Activated naive CD4-positive, alpha-beta T cell treated with anti-CD3 and anti-CD28 coated beads, Interleukin-2, amount 50 U/mL, for 16 hours (primary cell): ENCODE measurements around the gene DPP10.

ENCODE experiments used
- DNase-seq: peaks from one replicate; pipeline ENCODE4 v3.0.0-alpha.2; 2020

DPP10 gene

DNA sequence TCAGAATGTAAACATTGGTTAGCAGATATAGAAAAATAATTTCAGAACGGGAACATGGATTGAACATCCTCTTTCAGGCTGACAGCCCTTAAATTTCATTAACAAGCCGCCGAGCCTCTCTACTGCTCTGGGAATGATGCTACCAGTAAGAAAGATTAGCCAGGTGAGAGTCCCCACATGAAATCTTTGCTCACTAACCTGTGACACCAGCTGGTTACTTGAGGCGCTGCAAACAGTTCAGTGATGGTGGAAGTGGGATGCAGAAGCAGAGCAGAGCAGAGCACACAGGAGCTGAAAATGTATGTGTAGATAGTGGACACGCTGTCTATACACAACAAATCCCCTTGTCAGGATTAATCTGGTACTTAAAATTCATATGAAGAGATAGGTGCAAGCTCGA lies 721.1 kb downstream of the DPP10 start:
- DNase-seq, result no peak

DNA sequence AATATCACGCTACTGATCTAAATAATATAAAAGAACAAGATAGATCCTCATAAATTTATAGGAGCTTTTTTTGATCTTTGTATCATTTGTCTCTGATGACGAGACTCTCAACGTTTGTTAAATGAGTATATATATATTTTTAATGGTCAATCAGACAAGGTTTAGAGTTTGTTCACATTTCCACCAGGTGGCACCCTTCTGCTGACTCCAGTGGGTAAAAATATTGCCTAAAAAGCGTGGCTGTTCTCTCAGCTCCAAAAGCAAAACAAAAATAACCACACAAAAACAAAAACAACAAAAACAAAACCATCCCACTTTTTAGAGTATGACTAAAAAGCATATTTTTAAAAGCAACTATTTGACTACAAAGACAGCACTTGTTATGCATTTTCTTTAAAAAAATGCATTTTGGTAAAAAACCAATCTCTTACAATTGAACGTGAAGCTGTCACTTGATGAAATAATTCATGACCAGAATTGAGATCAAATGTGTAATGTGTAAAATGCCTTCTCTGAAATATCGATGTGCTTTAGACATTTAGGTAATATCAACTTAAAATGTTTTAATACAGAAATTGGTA lies 723.2 kb downstream of the DPP10 start:
- no peak for DNase-seq

DNA sequence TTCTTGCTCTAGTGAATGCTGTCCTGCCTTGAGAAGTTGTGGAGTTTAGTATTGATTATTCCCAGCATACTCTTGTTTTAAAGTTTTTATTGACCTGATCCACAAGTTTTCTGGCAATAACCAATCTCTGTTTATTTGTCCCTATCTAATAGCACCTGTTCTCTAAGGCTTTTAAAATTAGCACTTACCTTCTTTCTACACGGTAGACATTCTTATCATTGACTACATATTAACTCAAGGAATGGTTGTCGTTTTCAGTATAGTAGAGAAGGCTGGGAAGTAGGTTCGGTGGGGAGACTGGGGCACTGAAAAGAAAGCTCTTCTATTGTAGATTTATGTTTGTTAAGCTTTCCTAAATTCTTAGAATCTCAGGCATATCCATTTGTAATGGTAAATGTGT lies 726.0 kb downstream of the DPP10 start:
- no peak for DNase-seq

DNA sequence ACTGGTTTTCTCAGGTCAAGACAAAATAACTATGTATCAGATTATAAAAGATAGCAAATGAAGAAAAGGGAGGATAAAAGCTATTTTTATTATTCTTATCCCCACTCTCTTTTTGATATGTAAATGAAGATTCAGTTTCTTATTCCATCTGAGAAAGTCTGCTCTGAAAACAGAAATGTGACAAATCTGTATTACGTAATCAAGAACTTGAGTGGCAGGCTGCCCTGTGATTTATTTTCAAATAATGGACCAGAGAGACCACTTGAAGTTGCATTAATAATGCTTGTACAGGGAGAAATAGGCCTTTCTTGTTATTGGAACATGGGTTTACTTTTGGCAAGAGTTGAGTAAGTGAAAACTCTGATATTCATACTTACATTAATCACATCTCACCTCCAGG lies 727.4 kb downstream of the DPP10 start:
- DNase-seq, result no peak

DNA sequence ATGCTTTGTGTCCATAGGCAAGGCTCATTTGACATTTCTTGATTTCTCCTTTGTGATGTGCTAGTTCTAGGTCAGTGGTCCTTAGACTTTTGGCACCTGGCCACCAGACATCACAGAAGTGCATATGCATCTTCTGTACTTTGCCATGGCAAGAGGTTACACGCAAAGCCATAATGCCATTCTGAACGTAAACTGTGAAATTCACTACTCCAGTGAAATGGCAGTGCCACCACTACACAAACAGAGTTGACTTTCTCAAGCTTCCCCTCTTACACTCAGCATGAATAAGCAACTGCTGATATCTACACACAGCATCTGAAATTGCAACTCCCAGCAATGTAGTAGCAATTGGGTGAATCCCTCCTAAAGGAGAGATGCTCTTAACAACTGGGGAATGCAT lies 729.3 kb downstream of the DPP10 start:
- DNase-seq, result no peak

DNA sequence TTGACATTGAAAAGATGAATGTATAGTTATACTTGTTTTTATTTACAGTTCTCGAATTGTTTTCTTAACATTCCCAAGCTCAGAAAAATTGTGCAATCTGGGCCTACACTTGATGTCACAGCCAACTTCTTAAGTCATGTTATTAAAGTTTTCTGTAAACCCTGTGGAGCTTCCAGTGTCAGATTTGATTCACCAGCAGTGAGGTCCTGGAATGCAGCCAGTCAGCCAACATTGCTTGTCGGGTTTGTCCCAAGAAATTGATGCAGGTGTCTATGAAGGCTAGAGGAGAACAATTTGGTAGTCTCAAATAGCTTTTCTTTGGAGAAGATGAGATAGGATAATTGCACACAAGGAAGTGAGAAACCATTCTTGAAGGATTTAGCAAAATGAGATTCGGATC lies 732.2 kb downstream of the DPP10 start:
- DNase-seq, result no peak

DNA sequence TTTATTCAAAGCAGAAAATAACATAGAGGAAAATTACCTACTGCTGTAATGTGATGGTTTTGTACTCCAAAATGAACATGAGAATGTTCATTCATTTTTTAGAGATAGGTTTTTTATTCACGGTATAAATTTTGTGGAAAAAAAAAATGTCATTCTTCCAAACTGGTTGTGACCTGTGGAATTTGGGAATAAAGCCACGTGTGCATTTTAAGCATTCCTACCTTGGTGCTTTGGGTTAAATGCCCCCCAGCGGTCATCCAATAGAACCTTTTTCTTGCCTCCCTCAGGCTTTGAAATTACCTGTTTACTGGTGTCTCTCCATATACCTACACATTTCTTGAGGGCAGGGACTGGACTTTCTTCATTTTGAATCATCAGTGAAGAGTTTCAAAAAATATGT lies 740.7 kb downstream of the DPP10 start:
- DNase-seq, result no peak

DNA sequence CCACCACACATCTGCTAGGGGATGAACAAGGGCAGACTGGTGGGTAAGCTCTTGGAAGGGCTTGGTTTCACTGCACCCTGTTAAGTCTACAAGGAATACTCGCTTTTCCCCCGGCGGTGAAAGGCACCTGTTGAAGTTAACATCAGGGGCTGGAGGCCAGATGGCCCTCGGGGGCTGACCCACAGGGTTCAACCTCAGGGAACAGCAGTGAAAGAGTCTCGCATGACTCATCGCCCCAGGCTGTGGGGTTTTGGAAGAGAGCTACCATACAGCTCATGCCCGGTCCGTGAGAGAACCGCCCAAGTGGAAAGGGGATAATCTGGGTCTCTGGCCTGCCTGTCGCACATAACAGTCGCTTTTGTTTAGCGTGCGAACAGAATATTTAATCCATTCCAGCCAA lies 748.0 kb downstream of the DPP10 start:
- no peak for DNase-seq

DNA sequence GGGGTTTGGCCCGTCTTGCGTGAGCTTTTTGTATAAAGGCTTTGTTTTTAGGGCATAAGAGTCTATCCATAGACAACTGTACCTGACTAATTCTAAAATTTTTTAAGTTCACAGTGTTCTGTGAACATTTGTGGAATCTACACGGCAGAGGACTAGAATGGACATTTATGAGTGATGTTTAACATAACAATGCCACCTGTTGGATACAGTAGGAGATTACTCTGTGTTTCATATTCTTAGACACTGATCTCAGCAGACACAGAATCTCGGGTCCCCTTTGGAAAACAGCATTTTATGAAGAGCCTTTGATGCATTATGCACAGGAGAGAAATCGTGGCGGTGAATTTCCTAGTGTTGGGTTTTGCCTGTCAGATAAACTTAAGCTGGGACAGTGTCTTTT lies 752.2 kb downstream of the DPP10 start:
- DNase-seq, result no peak

DNA sequence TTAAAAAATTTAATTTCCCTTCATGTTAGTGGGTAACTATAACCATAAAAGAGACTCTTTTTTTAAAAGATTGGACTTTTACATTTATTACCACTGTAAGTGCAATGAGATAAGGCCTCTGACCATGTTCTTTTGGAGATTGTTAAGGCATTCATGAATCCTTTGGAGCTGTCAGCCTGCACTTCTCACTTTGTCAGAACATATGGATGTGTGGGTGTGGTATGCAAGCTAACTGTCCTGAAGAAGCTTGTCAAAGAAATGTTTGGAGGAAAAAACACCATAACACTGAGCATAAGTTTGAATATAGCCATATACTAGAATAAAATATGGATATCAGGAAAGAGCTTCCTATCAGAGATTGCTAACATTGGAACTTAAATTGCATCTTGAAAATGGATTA lies 754.1 kb downstream of the DPP10 start:
- no peak for DNase-seq

DNA sequence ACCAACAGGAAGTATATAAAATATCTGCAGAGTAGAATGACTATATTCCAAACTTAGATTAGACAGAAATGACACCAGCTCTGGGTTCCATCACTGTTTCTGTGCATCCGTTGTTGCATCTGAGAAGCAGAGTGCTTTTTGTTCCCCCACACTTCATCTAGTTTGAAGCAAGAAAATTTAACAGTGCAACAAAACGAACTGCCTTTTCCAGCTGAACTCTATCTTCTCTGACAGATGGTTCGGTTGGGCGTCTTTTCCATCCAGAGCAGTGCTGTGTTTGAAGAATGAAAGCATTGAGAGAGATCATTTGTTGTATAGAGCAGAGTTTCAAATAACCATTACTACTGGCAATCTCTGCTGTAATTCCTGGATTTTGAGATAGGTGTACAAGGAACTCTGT lies 757.5 kb downstream of the DPP10 start:
- DNase-seq, result no peak

DNA sequence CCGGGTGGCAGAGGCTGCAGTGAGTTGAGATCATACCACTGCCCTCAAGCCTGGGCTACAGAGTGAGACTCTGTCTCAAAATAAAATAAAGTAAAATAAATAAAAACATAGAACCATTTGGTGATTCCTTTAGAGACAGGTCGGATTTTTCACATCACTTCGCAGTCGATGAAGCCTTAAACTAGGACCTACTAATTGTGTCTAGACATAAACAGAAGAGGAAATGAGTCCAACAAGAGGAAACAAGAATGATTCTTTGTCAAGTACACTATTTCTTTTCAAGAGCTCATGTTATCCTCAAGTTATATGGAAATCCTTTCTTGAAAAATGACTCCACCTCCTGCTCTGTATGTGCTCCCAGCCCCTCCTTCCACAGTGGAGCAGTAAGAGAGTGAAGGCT lies 758.9 kb downstream of the DPP10 start:
- DNase-seq, result no peak

DNA sequence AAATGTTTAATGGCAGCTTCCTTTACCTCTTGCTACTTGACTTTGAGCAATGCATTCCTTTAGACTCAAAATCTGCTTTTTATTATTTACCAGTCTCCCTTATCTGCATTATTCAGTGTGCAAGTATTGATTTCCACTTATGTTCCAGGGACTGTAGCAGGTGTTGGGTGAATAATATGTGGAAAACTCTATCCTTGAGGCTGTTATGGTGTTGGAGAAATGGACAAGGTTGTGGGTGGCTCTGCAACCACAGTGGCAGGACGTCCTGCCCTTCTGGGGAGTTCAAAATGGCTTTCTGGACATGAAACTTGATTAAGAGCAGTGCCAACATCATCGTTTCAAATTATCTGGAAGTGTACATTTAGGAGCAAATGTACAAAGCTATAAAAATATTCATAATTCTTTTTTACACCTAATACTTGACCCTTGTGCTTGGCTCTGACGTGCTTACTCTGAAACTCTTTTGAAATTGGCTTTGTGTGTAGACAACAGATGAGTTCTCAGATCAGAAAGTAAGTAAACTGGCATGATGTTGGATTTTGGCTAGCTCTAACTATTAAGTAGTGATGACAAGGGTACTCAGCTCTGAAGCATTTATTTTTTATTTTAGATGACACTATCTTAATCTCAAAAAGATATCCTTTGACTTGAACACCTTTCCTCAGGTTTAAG lies 766.2 kb downstream of the DPP10 start:
- DNase-seq, result no peak

DNA sequence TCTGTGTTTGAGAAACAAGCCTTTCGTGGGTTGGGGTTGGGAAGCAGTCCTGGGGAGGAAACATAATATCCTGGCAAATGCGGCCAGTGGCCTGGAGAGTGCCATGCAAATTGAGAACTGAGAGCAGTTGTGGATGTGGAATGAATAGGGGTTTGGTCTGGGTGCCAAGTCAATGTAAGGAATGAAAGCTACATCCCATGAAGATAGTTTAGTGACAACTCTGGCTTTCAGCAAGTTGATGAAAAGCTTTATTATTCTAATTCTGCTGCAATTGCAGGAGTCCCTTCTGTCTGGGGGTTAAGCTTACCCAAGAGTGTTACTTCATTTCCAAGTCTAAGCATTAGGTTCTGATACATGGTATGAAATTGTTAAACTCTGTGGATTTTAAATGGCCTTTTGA lies 771.6 kb downstream of the DPP10 start:
- no peak for DNase-seq

DNA sequence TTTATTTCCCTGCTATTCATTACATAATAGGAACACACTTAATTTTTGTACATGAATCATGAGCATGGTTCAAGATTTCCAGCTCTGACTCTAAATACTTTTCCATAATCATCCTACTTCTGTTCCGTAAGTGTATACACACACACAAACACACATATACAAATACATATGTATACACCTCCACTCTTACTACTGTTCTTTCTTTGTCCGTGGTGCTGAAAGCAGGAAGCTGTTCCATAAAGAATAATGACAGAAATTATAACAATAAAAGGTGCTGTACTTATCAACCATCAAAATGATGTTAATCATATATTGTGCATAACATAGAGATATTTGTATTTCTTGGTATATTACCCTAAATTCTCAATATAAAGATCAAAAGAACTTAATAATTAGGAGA lies 776.9 kb downstream of the DPP10 start:
- DNase-seq, result no peak

DNA sequence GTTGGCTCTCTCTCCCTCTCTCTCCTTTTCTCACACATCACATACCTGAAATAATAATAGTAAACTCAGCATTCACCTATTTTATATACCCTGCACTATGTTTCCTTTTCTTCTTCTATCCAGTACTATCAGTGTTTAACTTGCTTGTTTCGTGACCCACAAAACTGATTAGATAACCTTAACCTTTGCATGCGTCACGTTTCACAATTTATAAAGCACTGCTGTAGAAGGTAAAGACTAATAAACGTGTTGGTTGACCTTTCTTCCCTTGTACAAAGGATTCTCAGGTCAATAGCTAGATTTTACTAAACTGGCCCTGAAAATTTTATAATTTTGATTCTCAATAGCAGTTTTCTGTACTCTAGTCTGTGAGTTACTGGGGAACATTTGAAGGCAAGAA lies 791.7 kb downstream of the DPP10 start:
- no peak for DNase-seq

DNA sequence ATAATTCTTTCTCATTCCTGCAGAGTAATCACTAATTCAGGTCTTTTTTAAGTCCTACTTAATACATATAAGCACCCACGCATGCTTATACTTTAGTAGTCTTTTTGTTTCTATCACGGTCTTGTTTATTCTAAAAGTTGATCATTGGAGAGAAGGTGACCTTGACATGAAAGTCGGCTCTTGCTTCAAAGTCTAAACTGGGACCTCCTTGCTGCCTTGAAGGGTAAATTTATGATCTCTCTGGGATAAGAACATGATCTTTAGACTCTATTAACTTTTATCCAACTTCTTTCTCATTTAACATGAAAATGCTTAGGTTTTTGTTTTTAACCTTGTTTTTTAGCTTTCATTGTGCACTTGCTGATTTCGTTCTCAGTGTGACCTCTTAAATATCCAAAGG lies 792.3 kb downstream of the DPP10 start:
- DNase-seq, result no peak

DNA sequence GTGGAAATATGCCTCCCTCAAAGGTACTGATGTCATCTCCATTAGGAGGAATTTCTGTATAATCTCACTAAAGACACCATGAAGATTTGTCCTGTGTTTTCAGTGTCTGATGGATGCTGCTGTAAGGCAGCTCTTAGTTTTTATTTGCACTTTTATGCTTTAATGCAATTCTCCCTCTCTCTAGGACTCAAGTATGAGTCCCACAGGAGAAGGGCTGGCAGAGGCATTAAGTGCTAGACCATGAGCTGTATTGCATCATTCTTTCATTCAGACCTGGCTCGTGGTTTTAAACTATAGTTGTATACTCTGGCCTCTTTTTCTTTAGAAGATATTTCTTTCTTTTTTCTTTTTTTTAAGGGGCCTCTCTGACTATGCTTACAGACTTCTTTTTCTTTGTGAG lies 805.6 kb downstream of the DPP10 start:
- DNase-seq, result no peak

DNA sequence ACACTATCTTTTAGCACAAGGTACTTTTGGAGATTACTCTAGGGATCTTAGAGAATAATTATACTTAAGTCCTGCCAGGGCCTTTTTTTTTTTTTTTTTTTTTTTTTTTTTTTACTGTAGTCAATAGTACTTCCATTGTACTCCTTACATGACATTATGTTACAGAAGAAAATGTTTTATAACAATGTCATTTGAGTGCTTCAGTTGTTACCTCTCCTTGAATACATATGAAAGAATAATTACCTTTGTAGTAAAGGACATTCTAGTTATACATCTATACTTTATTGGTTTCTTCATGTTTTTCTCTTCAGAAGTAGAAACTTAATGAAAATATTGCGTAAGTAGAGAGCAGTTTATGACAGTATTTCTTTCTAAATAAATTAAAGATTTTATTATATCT lies 834.9 kb downstream of the DPP10 start:
- DNase-seq, result no peak

DNA sequence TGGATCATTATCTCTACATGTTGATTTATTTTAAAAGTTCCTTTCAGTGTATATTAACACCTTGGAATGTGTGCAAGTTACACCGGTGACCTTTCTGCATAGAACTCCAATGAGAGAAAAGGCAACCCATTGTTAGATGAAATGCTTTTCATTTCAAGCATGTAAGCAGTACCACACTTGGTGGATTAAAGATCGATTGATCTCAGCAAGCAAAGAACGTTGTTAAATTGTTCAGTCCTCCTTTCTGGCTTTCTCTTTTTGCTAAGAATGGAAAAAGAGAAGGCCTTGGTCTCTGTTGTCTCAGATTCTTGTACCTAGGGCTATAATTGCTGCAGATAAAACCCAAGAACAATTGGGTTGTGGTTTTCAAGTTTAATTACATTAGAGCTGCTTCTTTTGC lies 843.0 kb downstream of the DPP10 start:
- no peak for DNase-seq

DNA sequence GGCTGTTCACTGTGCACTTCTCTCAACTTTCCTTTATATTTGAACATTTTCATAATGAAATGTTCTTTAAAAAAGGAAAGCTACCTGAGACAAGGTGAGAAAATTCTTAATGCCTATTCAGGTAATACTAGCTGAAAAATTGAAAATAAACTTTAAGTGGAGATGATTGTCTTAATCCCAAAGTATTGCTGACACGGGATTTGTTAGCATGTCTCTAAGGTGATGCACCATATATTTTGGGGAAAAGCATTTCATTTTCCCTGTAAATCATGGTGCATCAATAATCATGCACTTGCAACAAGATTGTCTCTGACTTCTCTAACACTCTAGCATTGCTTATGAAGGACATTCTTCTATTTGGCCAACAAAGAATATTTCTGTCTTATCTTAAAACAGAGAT lies 848.0 kb downstream of the DPP10 start:
- no peak for DNase-seq

DNA sequence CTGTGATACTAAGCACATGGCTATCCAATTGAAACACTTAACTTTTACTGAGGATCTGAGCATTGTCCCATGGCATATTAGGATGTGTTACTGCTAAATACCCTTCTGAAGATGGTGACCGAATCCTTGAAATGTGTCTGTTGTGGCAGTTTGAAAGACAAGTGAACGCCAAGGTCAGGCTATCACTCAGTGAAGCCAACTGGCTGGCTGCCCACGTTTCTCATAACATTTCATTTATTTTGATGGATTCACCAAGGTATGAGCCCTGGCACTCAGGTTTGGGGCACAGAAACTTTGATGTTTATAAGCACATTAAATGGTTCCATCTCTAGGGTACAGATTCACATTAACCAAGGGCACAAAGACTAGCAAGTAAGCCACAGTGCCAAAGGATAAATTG lies 850.3 kb downstream of the DPP10 start:
- no peak for DNase-seq

DNA sequence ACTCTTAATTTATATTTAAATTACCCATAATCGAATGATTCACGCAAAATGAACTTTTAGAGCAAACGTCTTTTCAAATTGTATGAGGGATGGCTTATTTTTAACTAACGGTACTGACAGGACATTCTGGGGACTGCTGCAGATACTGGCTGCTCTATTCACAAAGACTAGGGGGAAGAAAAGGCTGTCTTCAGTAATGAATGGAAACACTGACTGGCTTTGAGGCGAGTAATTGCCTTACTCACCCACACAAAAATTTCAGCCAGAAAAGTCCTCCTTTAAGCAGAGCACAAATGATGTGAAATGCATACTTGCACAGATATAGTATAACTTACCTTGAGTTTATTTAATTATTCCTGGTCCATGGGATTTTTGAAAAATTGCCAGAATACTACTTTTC lies 852.6 kb downstream of the DPP10 start:
- DNase-seq, result no peak

DNA sequence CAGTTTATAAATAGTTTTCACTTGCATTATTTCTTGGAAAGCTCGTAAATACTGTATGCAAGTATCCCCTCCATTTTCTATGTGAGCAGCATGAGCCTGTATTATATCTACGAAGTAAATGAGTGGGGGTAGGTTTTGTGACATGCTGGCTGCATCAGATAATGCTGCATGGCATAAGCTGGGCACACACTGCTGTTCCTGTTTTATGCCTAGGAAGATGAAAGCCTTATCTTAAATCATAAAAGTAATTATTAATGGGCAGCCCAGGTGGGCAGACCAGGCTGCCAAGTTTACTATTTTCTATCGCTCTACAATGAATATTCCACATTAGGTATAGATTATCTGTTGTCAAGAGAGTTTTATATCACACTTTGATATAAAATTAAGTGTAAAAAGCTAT lies 854.6 kb downstream of the DPP10 start:
- DNase-seq, result no peak

DNA sequence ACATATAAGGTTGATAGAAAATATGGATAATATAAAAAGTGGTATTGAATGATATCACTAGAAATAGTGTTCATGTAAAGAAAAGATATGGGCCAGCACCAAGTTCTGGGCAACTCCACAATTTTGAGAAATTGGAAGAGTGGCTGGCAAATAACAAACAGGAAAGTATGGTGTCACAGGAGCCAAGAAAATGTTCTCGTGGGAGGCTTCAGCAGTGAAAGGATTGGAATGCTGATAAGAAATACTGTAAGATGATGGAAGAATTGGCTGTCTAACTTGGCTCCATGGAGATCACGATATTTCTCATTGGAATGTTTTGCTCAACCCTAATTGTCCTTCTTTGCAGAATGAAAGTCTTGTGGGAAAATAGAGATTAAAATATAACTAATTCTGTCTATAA lies 856.8 kb downstream of the DPP10 start:
- no peak for DNase-seq

DNA sequence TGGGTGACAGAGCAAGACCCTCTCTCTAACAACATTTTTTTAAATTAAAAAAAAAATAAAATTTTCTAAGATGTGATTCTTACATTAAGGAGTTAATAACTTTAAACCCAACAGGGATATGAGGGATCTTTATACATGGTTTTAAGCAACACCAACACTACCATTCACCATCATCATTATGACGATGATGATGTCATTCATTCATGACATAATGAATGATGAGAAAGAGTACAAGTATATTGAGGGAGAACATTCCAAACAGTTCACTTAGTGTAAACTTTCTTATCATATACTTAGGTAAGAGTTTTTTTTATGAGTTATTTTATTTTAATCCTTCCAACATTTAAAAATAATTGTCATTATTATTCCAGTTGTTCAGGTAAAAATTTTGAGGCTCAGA lies 863.3 kb downstream of the DPP10 start:
- no peak for DNase-seq
